Spinal cord (tissue), 10 donors: Measurements from ENCODE around the gene TLR9. TPM values are rescaled to one million over a fixed set of nuclear protein-coding genes. Genes with fewer than 3 reads are reported as not detected.

Experiments used
- DNase-seq, 6 donors: peaks; one replicate each; pipeline versions ENCODE4 v3.0.0 to v3.0.0-alpha.2; 2013 to 2015; ENCODE audit warnings: low spot score in 6 of 6, low read depth in 4 of 6
- H3K27ac ChIP-seq: one replicate; pipeline ENCODE4 v1.5.1; 2013; ENCODE audit warnings: low read depth, low read length, control low read depth
- H3K27me3 ChIP-seq: one replicate; pipeline ENCODE4 v1.6.1; 2013; ENCODE audit warnings: low read length; ENCODE audit not compliant: control insufficient read depth, insufficient read depth
- H3K36me3 ChIP-seq: one replicate; pipeline ENCODE4 v1.6.1; 2013; ENCODE audit warnings: low read length; ENCODE audit not compliant: control insufficient read depth, insufficient read depth
- H3K4me1 ChIP-seq: one replicate; pipeline ENCODE4 v1.6.1; 2013; ENCODE audit warnings: low read length; ENCODE audit not compliant: control insufficient read depth, insufficient read depth
- H3K4me3 ChIP-seq: one replicate; pipeline ENCODE4 v1.5.1; 2013; ENCODE audit warnings: low read depth, low read length, control low read depth
- H3K9me3 ChIP-seq: one replicate; pipeline ENCODE4 v1.6.1; 2013; ENCODE audit warnings: low read length; ENCODE audit not compliant: control insufficient read depth, insufficient read depth
- WGBS: methylation state at CpG from one replicate; pipeline ENCODE4 v1.1.5; 2013; ENCODE audit warnings: missing lambda C conversion rate; ENCODE audit not compliant: insufficient coverage; 5-methylcytosine and 5-hydroxymethylcytosine counted together
- polyA plus RNA-seq, 2 donors: library from polyadenylated mRNA; unstranded; fragments of 120-200 nt; gene quantifications; one replicate each; pipeline ENCODE4 v1.2.1, GENCODE V29; 2013; ENCODE audit not compliant: insufficient read length in 2 of 2
- total RNA-seq, 2 donors: library from RNA; depleted of rRNA in 1 of 2; stranded (reverse); fragments of 120-200 nt in 1 of 2; fragments of >200 nt in 1 of 2; gene quantifications; one replicate each; pipeline versions ENCODE4 v1.2.3 to v1.2.4, GENCODE V29; 2013 to 2014
- donor health status: healthy.

Gene TLR9
- total and polyA plus RNA-seq, 4 donors = 0.11 to 0.41 TPM; not detected in 2

DNA sequence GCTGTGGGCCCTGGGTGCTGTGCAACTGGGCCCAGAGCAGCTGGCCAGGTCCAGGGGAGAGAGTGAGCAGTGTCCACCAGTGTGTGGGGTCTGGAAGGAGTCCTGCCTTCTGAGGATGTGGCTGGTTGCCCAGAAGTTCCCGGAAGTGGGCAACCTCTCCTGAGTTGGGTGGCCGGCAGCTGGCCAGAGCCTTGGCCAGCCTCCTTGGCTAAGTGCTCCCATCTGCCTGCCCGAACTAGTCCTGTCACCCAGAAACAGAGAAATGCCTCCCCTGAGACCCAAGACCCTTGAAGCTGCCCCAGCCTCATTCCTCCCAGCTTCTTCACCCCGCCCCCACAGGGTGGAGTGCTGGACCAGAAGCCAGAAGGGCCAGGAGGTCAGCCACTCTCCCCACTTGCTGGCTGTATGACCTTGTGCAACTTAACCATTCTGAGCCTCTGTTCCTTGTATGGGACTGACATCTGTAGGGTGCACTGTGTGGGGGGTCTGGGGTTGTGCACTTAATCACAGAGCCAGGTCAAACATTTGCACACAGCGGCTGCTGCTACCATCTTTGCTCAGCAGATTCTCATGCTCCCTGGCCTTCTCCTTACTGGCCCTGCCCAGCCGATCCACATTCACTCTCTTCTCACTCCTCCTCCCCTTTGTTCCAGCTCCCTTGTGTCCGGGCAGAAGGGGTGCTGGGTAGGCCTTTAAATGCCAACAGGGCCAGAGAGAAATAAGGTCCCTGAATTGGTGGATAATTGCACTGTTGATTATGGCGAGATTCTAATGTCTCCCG, 35.0 kb downstream of the TLR9 start:
- Histone ChIP-seq H3K36me3 (no peaks in the 10 kb centered on the region), H3K27me3 (no peaks in the 10 kb centered on the region), H3K27ac (peak overlapping the region; percentile 64), H3K4me3 (no peak overlapping the region), H3K4me1 (peaks cover 25% of the 10 kb centered on the region), H3K9me3 (no peaks in the 10 kb centered on the region)
- 28% methylated on average over 5 of the region's 9 CpGs for WGBS
- DNase-seq = peak in 2 of 6 donors; percentile 35 to 81

DNA sequence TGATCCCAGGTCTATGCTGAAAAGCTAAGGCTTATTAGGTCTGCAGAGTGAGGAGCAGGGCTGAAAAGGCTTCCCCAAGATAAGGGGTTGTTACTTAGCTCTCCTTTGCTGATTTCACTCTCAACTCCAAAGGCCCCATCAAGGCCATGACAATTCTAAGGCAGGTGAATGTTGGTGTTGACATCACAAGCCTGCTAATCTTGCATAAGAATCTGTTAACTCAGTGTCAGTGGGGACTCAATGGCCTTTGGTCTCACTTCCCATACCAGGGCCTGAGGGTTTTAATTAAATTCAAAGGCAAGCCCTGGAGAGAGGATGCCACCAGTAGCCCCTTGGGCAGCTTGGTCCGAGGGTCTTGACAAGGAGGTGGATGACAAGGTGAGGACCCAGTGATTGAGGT, 36.9 kb downstream of the TLR9 start:
- DNase-seq = no peak
- WGBS = 71% methylated on average over 1 of the region's 1 CpG
- no peak overlapping the region for H3K27ac ChIP-seq
- no peak overlapping the region for H3K4me3 ChIP-seq
- H3K36me3 ChIP-seq = no peaks in the 10 kb centered on the region
- no peaks in the 10 kb centered on the region for H3K27me3 ChIP-seq
- peaks cover 25% of the 10 kb centered on the region for H3K4me1 ChIP-seq
- no peaks in the 10 kb centered on the region for H3K9me3 ChIP-seq

DNA sequence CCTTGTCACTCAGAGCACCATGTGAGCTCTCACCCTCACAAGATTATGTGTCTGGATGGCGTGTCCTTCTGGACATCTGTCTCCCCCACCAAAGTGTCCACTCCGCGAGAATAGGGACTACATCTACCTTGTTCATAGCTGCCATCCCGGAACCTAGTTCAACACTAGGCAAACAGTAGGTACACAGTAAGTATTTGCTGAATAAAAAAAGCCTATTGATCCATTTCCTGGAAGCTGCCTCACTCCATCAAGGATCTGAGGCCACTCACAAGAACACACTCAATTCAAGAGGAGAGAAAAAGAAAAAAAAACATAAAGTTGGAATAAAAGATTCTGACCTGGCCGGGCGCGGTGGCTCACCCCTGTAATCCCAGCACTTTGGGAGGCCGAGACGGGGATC, 38.7 kb downstream of the TLR9 start:
- H3K4me1 ChIP-seq = peaks cover 21% of the 10 kb centered on the region
- H3K36me3 ChIP-seq = no peaks in the 10 kb centered on the region
- no peaks in the 10 kb centered on the region for H3K9me3 ChIP-seq
- no peak overlapping the region for H3K27ac ChIP-seq
- no peaks in the 10 kb centered on the region for H3K27me3 ChIP-seq
- H3K4me3 ChIP-seq = no peak overlapping the region
- WGBS = 100% methylated on average over 1 of the region's 9 CpGs
- no peak for DNase-seq

DNA sequence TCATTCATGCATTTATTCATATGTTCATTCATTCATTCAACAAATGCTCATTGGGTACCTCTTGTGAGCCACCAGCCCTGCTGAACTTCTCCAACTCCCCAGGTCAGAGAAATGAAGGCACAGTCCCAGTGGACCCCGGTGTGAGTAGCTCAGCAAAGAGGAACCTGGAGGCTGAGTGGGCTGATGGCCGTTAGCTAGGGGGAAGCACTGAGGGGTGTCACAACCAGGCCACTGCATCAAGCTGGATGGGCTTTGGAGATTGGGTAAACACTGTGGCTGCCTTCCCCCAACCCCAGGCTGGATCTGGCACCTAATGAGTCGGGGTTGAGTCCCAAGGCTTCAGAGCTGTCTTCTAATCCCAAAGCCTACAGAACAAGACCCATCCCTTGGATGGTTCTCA, 39.6 kb downstream of the TLR9 start:
- DNase-seq = no peak
- WGBS = 83% methylated on average over 3 of the region's 3 CpGs

DNA sequence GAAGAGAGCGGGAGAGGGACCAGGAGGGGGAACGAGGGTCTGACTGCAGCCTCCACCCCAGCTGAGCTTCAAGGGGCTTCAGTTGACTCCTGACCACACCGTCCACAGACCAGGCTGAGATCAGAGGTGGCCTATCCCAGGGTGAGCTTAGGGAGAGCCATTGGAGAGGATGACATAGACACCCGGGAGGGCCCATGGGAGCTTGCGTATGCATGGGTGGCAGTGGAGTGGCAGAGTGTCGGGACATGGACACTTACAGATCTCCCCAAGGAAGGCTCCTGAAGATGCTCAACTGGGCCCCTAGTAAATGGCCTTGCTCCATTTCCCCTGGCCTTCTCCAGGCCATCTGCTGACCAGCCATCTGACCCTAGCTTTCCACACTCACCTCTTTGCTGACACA, 40.1 kb downstream of the TLR9 start:
- Histone ChIP-seq H3K9me3 (no peaks in the 10 kb centered on the region), H3K27ac (no peak overlapping the region), H3K4me1 (peaks cover 10% of the 10 kb centered on the region), H3K36me3 (no peaks in the 10 kb centered on the region), H3K27me3 (no peaks in the 10 kb centered on the region), H3K4me3 (no peak overlapping the region)
- no peak for DNase-seq
- 95% methylated on average over 5 of the region's 6 CpGs for WGBS

More for the DNA sequence above, 39.6 kb downstream of the TLR9 start:
- Histone ChIP-seq H3K4me1 (peaks cover 15% of the 10 kb centered on the region), H3K27ac (no peak overlapping the region), H3K27me3 (no peaks in the 10 kb centered on the region), H3K9me3 (no peaks in the 10 kb centered on the region), H3K4me3 (no peak overlapping the region), H3K36me3 (no peaks in the 10 kb centered on the region)

DNA sequence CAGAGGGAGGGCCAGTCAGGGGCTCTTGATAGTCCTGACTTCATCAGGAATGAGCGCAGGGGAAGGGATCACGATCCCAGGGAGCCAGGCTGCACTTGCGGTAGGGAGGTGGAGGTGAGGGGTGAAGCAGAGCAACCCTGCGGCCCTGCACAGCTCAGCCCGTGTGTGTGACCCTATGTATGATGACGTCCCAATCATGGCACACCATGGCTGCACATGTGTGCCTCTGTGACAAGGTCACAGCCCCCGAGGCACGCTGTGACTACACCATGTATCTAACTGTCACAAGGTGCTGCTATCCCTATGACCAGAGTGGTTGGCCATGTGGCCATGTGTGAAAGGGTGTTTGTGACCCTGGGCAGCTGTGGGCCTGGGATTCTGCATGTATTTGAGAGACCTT, 40.8 kb downstream of the TLR9 start:
- Histone ChIP-seq H3K9me3 (no peaks in the 10 kb centered on the region), H3K36me3 (no peaks in the 10 kb centered on the region), H3K27me3 (no peaks in the 10 kb centered on the region), H3K4me3 (no peak overlapping the region), H3K27ac (no peak overlapping the region), H3K4me1 (peaks cover 4% of the 10 kb centered on the region)
- whole genome bisulfite sequencing = 93% methylated on average over 7 of the region's 8 CpGs
- no peak for DNase-seq

DNA sequence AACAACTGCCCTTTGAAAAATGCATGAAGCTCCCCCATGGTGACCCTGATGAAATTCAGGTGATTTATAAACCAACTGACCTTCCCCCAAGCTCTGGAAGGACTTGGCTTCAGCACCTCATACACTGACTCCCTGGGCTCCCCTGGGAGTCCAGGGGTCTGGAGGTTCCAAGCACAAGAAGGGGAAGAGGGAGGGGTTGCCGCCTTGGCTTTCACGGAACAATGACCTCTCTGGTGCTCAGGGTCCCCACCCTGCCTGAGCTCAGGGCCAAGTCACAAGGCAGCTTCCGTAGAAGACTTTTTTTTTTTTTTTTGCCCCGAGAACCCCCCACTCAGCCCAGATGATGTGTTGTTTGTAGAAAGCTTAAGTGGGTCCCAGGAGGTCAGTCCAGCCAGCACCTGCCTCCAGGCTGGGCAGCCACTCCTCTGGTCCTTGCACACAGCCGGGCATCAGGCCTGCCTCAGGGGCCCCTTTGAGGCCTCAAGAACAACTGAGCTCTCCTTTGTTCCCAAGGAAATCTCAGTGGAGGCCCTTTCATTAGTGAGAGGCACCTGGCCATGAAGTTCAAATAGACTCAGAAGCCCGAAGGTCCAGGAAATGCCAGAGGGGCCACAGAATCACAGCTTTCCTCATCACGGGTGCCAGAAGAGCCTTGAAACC, 41.5 kb downstream of the TLR9 start:
- H3K27ac ChIP-seq = no peak overlapping the region
- WGBS = 77% methylated on average over 2 of the region's 7 CpGs
- no peaks in the 10 kb centered on the region for H3K27me3 ChIP-seq
- no peak for DNase-seq
- H3K9me3 ChIP-seq = no peaks in the 10 kb centered on the region
- no peaks in the 10 kb centered on the region for H3K36me3 ChIP-seq
- H3K4me1 ChIP-seq = no peaks in the 10 kb centered on the region
- H3K4me3 ChIP-seq = no peak overlapping the region

DNA sequence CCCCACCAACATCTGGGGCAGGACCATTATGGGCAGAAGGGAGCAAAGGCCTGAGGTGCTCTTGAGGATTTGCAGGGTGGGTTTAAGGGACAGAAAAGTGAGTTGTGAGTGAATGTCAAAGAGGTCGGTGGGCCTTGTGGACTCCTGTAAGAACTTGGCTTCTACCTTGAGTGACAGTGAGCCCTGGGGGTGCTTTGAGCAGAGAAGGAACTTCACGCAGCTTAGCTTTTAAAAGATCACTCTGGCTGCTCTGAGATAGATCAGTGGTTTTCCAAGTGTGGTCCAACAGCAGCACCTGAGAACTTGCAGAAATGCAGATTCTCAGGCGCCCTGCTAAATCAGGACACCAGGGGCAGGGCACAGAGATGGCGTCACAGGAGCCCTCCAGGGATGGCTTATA, 42.8 kb downstream of the TLR9 start:
- 98% methylated on average over 4 of the region's 4 CpGs for WGBS
- no peak for DNase-seq
- H3K27ac ChIP-seq = no peak overlapping the region

DNA sequence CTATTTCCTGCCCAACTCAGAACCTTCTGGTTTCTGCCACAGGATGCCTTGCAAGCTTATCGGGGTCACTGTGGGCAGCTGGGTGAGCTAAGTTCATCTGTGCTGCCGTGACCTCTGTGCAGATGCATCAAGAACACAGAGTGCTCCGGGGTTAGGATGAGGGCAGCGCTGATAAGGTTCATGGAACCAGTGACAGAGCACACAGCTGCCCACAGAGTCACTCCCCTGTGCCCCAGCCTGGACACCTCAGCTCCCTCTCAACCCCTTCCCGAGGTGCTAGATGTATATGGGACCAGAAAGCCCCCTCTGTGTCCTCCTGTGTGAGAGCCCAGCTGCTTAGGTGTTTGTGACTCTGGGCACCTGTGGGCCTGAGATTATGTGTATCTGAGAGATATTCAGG, 43.2 kb downstream of the TLR9 start:
- DNase-seq = no peak
- WGBS = 91% methylated on average over 4 of the region's 5 CpGs
- Histone ChIP-seq H3K9me3 (no peaks in the 10 kb centered on the region), H3K27me3 (no peaks in the 10 kb centered on the region), H3K27ac (no peak overlapping the region), H3K4me1 (no peaks in the 10 kb centered on the region), H3K4me3 (no peak overlapping the region), H3K36me3 (no peaks in the 10 kb centered on the region)

More for the DNA sequence above, 42.8 kb downstream of the TLR9 start:
- H3K27me3 ChIP-seq = no peaks in the 10 kb centered on the region
- no peak overlapping the region for H3K4me3 ChIP-seq
- H3K9me3 ChIP-seq = no peaks in the 10 kb centered on the region
- H3K4me1 ChIP-seq = no peaks in the 10 kb centered on the region
- H3K36me3 ChIP-seq = no peaks in the 10 kb centered on the region

DNA sequence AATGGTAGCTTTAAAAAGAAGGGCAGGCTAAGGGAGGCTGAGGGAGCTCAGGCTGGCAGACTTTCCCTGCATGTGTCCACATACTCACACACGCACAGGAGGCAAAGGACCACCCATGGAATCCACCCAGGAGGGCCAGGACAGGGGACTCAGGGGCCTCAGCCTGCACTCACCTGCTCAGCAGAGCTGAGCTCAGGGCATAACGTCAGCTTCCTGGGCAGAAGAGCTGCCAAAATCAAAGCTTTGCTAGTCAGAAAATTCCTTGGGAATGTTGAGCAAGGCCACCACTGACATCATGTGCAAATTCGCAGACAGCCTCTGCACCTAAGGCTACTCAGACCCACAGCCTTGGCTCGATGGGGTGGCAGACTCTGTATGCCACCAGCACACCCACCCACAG, 43.9 kb downstream of the TLR9 start:
- H3K36me3 ChIP-seq = no peaks in the 10 kb centered on the region
- H3K27ac ChIP-seq = no peak overlapping the region
- H3K4me1 ChIP-seq = no peaks in the 10 kb centered on the region
- DNase-seq = no peak
- H3K4me3 ChIP-seq = no peak overlapping the region
- no peaks in the 10 kb centered on the region for H3K9me3 ChIP-seq
- H3K27me3 ChIP-seq = no peaks in the 10 kb centered on the region
- WGBS = 62% methylated on average over 4 of the region's 4 CpGs
